ENCODE measurements around the gene GAREM1.

DNA sequence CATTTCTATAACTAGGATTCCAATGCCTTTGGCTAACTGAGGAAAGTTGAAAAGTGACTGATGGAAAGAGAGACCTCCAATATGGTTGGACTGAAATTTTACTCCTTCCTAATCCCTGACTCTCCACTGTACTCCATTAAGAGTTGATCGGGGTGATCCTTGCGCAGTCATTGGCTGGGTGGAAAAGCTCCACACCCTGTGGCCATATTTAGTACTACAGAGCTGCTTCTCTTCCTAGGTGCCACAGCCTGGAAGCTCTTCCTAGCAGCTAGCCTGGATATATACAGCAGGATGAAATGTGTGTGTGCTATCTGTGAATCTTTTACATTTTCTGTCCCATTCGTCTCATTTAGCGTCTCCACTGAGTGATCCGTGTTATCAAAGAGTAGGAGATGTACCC lies 209.7 kb downstream of the GAREM1 start:
- no peak for TF ChIP-seq SMARCE1 (IDR thresholded peaks at IDR 0.05)
- no peak for TF ChIP-seq ESRRA (IDR thresholded peaks at IDR 0.05; ENCODE audit: borderline replicate concordance, low read depth)
- TF ChIP-seq SETDB1 (IDR thresholded peaks at IDR 0.05; ENCODE audit: low read length) = no peak
- TF ChIP-seq, protein P1, sequence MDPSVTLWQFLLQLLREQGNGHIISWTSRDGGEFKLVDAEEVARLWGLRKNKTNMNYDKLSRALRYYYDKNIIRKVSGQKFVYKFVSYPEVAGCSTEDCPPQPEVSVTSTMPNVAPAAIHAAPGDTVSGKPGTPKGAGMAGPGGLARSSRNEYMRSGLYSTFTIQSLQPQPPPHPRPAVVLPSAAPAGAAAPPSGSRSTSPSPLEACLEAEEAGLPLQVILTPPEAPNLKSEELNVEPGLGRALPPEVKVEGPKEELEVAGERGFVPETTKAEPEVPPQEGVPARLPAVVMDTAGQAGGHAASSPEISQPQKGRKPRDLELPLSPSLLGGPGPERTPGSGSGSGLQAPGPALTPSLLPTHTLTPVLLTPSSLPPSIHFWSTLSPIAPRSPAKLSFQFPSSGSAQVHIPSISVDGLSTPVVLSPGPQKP (CRISPR knock-in tag; IDR thresholded peaks at IDR 0.05) = no peak
- TF ChIP-seq, protein P2, sequence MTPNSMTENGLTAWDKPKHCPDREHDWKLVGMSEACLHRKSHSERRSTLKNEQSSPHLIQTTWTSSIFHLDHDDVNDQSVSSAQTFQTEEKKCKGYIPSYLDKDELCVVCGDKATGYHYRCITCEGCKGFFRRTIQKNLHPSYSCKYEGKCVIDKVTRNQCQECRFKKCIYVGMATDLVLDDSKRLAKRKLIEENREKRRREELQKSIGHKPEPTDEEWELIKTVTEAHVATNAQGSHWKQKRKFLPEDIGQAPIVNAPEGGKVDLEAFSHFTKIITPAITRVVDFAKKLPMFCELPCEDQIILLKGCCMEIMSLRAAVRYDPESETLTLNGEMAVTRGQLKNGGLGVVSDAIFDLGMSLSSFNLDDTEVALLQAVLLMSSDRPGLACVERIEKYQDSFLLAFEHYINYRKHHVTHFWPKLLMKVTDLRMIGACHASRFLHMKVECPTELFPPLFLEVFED (CRISPR knock-in tag; conservative IDR thresholded peaks at IDR 0.05) = no peak
- TF ChIP-seq, protein P3, sequence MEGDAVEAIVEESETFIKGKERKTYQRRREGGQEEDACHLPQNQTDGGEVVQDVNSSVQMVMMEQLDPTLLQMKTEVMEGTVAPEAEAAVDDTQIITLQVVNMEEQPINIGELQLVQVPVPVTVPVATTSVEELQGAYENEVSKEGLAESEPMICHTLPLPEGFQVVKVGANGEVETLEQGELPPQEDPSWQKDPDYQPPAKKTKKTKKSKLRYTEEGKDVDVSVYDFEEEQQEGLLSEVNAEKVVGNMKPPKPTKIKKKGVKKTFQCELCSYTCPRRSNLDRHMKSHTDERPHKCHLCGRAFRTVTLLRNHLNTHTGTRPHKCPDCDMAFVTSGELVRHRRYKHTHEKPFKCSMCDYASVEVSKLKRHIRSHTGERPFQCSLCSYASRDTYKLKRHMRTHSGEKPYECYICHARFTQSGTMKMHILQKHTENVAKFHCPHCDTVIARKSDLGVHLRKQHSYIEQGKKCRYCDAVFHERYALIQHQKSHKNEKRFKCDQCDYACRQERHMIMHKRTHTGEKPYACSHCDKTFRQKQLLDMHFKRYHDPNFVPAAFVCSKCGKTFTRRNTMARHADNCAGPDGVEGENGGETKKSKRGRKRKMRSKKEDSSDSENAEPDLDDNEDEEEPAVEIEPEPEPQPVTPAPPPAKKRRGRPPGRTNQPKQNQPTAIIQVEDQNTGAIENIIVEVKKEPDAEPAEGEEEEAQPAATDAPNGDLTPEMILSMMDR (IDR thresholded peaks at IDR 0.05 in 2 of 3, conservative IDR thresholded peaks at IDR 0.05 in 1 of 3; ENCODE audit: insufficient read depth in 2 of 3, low read depth in 1 of 3, low read length in 3 of 3) = 0 out of 6 replicates have a peak, but pooled peaks of 2 of the 3 experiments have one; percentile 8 to 16
- no peak for TF ChIP-seq ZBTB7A (IDR thresholded peaks at IDR 0.05; ENCODE audit: borderline replicate concordance, control insufficient read depth, low read depth, low read length)
- TF ChIP-seq, protein P4, sequence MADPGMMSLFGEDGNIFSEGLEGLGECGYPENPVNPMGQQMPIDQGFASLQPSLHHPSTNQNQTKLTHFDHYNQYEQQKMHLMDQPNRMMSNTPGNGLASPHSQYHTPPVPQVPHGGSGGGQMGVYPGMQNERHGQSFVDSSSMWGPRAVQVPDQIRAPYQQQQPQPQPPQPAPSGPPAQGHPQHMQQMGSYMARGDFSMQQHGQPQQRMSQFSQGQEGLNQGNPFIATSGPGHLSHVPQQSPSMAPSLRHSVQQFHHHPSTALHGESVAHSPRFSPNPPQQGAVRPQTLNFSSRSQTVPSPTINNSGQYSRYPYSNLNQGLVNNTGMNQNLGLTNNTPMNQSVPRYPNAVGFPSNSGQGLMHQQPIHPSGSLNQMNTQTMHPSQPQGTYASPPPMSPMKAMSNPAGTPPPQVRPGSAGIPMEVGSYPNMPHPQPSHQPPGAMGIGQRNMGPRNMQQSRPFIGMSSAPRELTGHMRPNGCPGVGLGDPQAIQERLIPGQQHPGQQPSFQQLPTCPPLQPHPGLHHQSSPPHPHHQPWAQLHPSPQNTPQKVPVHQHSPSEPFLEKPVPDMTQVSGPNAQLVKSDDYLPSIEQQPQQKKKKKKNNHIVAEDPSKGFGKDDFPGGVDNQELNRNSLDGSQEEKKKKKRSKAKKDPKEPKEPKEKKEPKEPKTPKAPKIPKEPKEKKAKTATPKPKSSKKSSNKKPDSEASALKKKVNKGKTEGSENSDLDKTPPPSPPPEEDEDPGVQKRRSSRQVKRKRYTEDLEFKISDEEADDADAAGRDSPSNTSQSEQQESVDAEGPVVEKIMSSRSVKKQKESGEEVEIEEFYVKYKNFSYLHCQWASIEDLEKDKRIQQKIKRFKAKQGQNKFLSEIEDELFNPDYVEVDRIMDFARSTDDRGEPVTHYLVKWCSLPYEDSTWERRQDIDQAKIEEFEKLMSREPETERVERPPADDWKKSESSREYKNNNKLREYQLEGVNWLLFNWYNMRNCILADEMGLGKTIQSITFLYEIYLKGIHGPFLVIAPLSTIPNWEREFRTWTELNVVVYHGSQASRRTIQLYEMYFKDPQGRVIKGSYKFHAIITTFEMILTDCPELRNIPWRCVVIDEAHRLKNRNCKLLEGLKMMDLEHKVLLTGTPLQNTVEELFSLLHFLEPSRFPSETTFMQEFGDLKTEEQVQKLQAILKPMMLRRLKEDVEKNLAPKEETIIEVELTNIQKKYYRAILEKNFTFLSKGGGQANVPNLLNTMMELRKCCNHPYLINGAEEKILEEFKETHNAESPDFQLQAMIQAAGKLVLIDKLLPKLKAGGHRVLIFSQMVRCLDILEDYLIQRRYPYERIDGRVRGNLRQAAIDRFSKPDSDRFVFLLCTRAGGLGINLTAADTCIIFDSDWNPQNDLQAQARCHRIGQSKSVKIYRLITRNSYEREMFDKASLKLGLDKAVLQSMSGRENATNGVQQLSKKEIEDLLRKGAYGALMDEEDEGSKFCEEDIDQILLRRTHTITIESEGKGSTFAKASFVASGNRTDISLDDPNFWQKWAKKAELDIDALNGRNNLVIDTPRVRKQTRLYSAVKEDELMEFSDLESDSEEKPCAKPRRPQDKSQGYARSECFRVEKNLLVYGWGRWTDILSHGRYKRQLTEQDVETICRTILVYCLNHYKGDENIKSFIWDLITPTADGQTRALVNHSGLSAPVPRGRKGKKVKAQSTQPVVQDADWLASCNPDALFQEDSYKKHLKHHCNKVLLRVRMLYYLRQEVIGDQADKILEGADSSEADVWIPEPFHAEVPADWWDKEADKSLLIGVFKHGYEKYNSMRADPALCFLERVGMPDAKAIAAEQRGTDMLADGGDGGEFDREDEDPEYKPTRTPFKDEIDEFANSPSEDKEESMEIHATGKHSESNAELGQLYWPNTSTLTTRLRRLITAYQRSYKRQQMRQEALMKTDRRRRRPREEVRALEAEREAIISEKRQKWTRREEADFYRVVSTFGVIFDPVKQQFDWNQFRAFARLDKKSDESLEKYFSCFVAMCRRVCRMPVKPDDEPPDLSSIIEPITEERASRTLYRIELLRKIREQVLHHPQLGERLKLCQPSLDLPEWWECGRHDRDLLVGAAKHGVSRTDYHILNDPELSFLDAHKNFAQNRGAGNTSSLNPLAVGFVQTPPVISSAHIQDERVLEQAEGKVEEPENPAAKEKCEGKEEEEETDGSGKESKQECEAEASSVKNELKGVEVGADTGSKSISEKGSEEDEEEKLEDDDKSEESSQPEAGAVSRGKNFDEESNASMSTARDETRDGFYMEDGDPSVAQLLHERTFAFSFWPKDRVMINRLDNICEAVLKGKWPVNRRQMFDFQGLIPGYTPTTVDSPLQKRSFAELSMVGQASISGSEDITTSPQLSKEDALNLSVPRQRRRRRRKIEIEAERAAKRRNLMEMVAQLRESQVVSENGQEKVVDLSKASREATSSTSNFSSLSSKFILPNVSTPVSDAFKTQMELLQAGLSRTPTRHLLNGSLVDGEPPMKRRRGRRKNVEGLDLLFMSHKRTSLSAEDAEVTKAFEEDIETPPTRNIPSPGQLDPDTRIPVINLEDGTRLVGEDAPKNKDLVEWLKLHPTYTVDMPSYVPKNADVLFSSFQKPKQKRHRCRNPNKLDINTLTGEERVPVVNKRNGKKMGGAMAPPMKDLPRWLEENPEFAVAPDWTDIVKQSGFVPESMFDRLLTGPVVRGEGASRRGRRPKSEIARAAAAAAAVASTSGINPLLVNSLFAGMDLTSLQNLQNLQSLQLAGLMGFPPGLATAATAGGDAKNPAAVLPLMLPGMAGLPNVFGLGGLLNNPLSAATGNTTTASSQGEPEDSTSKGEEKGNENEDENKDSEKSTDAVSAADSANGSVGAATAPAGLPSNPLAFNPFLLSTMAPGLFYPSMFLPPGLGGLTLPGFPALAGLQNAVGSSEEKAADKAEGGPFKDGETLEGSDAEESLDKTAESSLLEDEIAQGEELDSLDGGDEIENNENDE (IDR thresholded peaks at IDR 0.05; ENCODE audit: low read depth, low read length) = no peak
- TF ChIP-seq ZNF589 (CRISPR knock-in tag; IDR thresholded peaks at IDR 0.05; ENCODE audit: low read depth) = no peak
